Measurements from ENCODE around the gene MZB1. TPM values are rescaled to one million over a fixed set of nuclear protein-coding genes. Genes with fewer than 3 reads are reported as not detected.

MZB1 gene
- total and polyA plus RNA-seq, 5 donors from 2014 or later: 0.39 to 2.2 (median 1.6) TPM

DNA sequence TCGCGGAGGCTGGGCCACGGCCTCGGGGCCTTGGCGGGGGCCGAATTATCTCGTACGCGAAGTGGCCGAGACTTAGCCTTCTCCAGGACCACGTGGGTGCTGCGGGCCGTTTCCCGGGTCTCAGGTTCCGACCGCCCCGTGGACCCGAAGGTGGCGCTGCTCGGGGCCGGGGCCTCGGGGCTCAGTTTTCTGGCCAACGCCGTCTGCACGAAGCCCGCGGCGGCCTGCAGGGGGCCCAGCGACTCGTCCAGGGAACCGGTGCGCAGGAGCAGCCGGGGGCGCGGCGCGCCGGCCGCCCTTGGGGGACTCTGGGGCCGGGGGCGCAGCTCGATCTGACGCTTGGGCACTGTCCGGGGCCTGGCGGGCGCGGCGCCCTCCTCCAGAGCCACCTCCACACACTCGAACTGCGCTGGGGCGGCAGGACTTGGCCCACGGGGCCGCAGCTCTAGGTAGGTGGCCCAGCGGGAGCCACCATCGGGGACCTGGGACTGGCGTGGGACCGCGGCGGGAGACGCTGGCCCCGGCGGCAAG is 4.5 kb upstream of the MZB1 start:
- H3K4me1 ChIP-seq (ENCODE audit: control insufficient read depth, insufficient read depth, low read length, poor library complexity, severe bottlenecking): peaks cover 51% of the 10 kb centered on the region
- no peaks in the 10 kb centered on the region for H3K36me3 ChIP-seq (ENCODE audit: control insufficient read depth, insufficient read depth, low read length)
- ATAC-seq (ENCODE audit: low read depth in 2 of 2) (no peak), DNase-seq (peak; percentile 38 to 78 (median 53))
- no peak overlapping the region for H3K27ac Mint-ChIP-seq
- H3K4me1 Mint-ChIP-seq: peaks cover 0 to 40% (median 26%) of the 10 kb centered on the region in 4 donors
- H3K27me3 Mint-ChIP-seq: peaks cover 4% of the 10 kb centered on the region
- peak overlapping the region; percentile 72 for H3K4me3 ChIP-seq (ENCODE audit: low read depth, low read length)
- peak overlapping the region in 3 of 4 donors; percentile 63 to 91 (median 90) for H3K4me3 Mint-ChIP-seq
- peaks cover 0 to 2% (median 0%) of the 10 kb centered on the region in 7 donors for H3K9me3 Mint-ChIP-seq
- H3K27ac ChIP-seq (ENCODE audit: insufficient read depth, low read length, poor library complexity, severe bottlenecking): no peak overlapping the region
- no peaks in the 10 kb centered on the region for H3K36me3 Mint-ChIP-seq
- H3K9me3 ChIP-seq (ENCODE audit: control insufficient read depth in 2 of 2, low read length in 2 of 2): no peaks in the 10 kb centered on the region
- no peaks in the 10 kb centered on the region for H3K27me3 ChIP-seq (ENCODE audit: control insufficient read depth, insufficient read depth, low read length)

DNA sequence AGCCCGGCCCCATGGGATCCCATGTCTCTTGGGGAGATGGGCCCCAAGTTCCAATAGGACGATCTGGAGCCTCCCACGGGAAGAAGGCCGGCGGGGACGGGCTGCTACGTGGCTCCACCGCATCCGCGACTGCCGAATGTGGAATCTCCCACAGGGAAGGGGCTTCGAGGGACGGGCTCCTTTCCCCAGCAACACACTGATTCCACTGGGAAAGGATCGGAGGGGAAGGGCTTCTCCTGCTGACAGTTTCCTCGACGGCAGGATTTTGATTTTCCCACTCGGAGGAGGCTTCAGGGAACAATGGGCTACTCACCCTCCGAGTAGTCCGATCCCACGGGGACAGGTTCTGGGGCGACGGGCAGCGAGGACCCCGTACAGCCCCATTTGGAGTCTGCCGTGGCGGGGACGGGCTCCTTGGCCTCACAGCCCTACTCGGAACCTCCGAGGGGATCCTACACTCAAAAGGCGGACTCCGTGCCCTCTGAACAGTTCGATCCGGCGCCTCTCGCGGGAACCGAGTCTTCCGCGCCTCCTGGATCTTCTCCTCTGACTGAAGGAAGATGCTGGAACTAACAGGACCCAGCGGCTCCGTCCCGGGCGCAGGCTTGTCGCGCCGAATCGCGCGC is 3.9 kb upstream of the MZB1 start:
- Mint-ChIP-seq H3K27ac (peak overlapping the region in 2 of 3 donors; percentile 36 to 83), H3K9me3 (peaks cover 0 to 2% (median 0%) of the 10 kb centered on the region in 7 donors), H3K4me3 (peak overlapping the region; percentile 90 to 97 (median 93)), H3K27me3 (peaks cover 4% of the 10 kb centered on the region), H3K36me3 (no peaks in the 10 kb centered on the region), H3K4me1 (peaks cover 0 to 45% (median 26%) of the 10 kb centered on the region in 4 donors)
- no peak for DNase-seq
- H3K27ac ChIP-seq (ENCODE audit: insufficient read depth, low read length, poor library complexity, severe bottlenecking): no peak overlapping the region
- H3K36me3 ChIP-seq (ENCODE audit: control insufficient read depth, insufficient read depth, low read length): no peaks in the 10 kb centered on the region
- H3K4me3 ChIP-seq (ENCODE audit: low read depth, low read length): peak overlapping the region; percentile 72
- no peaks in the 10 kb centered on the region for H3K9me3 ChIP-seq (ENCODE audit: control insufficient read depth in 2 of 2, low read length in 2 of 2)
- no peak for ATAC-seq (ENCODE audit: low read depth in 2 of 2)
- H3K4me1 ChIP-seq (ENCODE audit: control insufficient read depth, insufficient read depth, low read length, poor library complexity, severe bottlenecking): peaks cover 53% of the 10 kb centered on the region
- no peaks in the 10 kb centered on the region for H3K27me3 ChIP-seq (ENCODE audit: control insufficient read depth, insufficient read depth, low read length)

DNA sequence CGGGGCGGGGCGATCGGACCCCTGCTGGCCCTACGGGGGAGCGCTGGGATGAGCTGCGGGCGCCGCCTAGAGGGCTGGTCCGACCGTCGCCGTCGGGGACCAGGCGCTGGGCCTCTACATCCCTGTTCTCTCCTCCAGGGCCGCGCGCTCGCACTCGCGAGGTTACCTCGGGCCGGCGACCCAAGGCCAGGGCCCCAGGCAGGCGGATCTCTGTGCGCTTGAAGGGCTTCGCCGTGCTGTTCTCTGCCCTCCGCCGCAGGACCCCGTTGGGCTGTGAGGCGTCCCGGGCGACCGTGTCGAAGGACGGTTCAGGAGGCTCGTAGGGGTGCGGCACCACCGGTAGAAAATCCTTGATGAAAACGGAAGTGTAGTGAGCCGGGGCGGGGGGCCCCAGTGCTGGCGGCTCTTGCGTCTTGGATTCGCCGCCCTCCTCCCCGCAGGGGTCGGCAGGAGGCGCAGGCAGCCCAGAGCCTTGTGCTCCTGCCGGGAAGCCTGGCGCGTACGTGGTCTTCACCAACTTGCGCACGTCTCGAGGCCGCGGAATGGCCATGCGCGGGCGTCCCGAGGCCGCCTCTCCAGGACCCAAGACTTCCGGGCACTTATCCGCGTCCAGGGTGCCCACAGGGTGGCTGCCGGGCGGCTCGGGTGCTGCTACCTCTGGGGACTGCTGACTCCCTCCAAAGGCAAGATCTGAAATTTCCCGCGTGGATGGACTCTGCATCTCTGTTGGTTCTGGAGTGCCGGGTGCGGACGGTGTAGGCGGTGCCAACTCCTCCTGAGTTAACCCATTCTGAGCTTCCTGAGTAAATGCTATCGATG is 3.2 kb upstream of the MZB1 start:
- Histone ChIP-seq H3K27me3 (ENCODE audit: control insufficient read depth, insufficient read depth, low read length) (no peaks in the 10 kb centered on the region), H3K36me3 (ENCODE audit: control insufficient read depth, insufficient read depth, low read length) (no peaks in the 10 kb centered on the region), H3K4me1 (ENCODE audit: control insufficient read depth, insufficient read depth, low read length, poor library complexity, severe bottlenecking) (peaks cover 53% of the 10 kb centered on the region), H3K27ac (ENCODE audit: insufficient read depth, low read length, poor library complexity, severe bottlenecking) (peak overlapping the region; percentile 61), H3K4me3 (ENCODE audit: low read depth, low read length) (peak overlapping the region; percentile 72), H3K9me3 (ENCODE audit: control insufficient read depth in 2 of 2, low read length in 2 of 2) (no peaks in the 10 kb centered on the region)
- Mint-ChIP-seq H3K27me3 (peaks cover 4% of the 10 kb centered on the region), H3K9me3 (peaks cover 0 to 2% (median 0%) of the 10 kb centered on the region in 7 donors), H3K36me3 (no peaks in the 10 kb centered on the region), H3K27ac (peak overlapping the region; percentile 63 to 86 (median 83)), H3K4me3 (peak overlapping the region; percentile 90 to 97 (median 93)), H3K4me1 (peaks cover 0 to 47% (median 26%) of the 10 kb centered on the region in 4 donors)
- DNase-seq (peak; percentile 70 to 90 (median 72)), ATAC-seq (ENCODE audit: low read depth in 2 of 2) (peak; percentile 73 to 75)

DNA sequence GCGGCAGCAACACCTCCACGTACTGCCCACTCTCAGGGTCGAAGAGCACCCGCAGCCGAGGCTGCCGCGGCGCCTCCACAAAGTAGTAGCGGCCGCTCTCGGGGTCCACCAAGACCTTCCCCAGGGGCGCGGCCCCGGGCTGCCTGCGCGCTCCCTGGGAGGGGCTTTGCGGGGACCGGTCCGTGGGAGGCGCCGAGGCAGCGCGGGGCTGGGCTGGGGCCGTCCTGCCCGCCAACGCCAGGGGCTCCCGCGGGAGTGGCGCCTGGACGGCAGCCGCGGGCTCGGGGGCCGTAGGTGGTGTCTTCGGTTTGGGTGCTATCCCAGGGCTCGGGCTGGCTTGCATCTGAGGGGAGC is 2.6 kb upstream of the MZB1 start:
- ATAC-seq (ENCODE audit: low read depth in 2 of 2): peak in 1 of 2 donors; percentile 16
- H3K4me1 Mint-ChIP-seq: peaks cover 0 to 47% (median 26%) of the 10 kb centered on the region in 4 donors
- H3K36me3 ChIP-seq (ENCODE audit: control insufficient read depth, insufficient read depth, low read length): no peaks in the 10 kb centered on the region
- H3K36me3 Mint-ChIP-seq: no peaks in the 10 kb centered on the region
- H3K27me3 ChIP-seq (ENCODE audit: control insufficient read depth, insufficient read depth, low read length): no peaks in the 10 kb centered on the region
- no peak for DNase-seq
- H3K27ac ChIP-seq (ENCODE audit: insufficient read depth, low read length, poor library complexity, severe bottlenecking): peak overlapping the region; percentile 61
- no peak overlapping the region for H3K4me3 ChIP-seq (ENCODE audit: low read depth, low read length)
- peak overlapping the region; percentile 90 to 97 (median 93) for H3K4me3 Mint-ChIP-seq
- H3K27ac Mint-ChIP-seq: peak overlapping the region in 2 of 3 donors; percentile 83 to 89
- peaks cover 0 to 2% (median 0%) of the 10 kb centered on the region in 7 donors for H3K9me3 Mint-ChIP-seq
- H3K27me3 Mint-ChIP-seq: peaks cover 4% of the 10 kb centered on the region
- no peaks in the 10 kb centered on the region for H3K9me3 ChIP-seq (ENCODE audit: control insufficient read depth in 2 of 2, low read length in 2 of 2)
- H3K4me1 ChIP-seq (ENCODE audit: control insufficient read depth, insufficient read depth, low read length, poor library complexity, severe bottlenecking): peaks cover 53% of the 10 kb centered on the region

DNA sequence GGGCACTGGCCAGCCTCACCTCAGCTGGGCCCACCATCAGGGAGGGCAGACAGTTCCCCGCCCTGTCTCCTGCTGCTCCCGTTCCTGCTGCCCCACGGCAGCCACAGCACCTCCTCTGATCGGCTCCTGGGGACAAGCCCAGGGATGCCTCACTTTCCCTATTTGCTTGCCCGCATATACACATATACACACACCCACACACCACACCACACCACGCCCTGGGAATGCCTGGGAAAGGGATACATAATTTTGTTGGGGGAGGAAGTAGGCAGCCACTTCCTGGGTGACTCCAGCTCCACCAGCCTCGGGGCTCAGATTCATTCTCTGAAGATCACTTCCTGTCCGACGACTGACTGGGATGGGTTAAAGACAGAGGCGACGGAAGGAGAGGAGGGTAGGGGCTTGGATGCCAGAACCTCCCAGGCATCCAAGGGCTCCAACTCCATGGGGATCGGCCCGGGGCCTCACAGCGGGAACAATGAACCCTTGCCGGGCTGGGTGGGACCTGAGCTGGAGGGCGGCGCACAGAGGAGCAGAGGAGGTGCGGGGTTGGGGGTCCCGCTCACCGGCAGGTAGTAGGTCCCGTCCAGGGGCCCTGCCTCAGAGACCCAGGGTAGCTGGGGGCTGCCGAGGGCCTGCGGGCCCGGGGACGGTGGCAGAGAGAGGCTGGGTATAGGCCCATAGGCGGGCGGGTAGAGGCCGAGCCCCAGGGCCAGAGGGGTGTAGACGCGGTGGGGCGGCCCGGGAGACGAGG is 2.0 kb upstream of the MZB1 start:
- Mint-ChIP-seq H3K27ac (peak overlapping the region; percentile 84 to 95 (median 89)), H3K27me3 (no peaks in the 10 kb centered on the region), H3K36me3 (no peaks in the 10 kb centered on the region), H3K9me3 (peaks cover 0 to 2% (median 0%) of the 10 kb centered on the region in 7 donors), H3K4me3 (peak overlapping the region; percentile 83 to 95 (median 92)), H3K4me1 (peaks cover 0 to 47% (median 22%) of the 10 kb centered on the region in 4 donors)
- Histone ChIP-seq H3K4me3 (ENCODE audit: low read depth, low read length) (no peak overlapping the region), H3K27me3 (ENCODE audit: control insufficient read depth, insufficient read depth, low read length) (no peaks in the 10 kb centered on the region), H3K27ac (ENCODE audit: insufficient read depth, low read length, poor library complexity, severe bottlenecking) (peak overlapping the region; percentile 61), H3K36me3 (ENCODE audit: control insufficient read depth, insufficient read depth, low read length) (no peaks in the 10 kb centered on the region), H3K9me3 (ENCODE audit: control insufficient read depth in 2 of 2, low read length in 2 of 2) (no peaks in the 10 kb centered on the region), H3K4me1 (ENCODE audit: control insufficient read depth, insufficient read depth, low read length, poor library complexity, severe bottlenecking) (peaks cover 53% of the 10 kb centered on the region)
- ATAC-seq (ENCODE audit: low read depth in 2 of 2) (no peak), DNase-seq (peak in 1 of 3 donors; percentile 72)

DNA sequence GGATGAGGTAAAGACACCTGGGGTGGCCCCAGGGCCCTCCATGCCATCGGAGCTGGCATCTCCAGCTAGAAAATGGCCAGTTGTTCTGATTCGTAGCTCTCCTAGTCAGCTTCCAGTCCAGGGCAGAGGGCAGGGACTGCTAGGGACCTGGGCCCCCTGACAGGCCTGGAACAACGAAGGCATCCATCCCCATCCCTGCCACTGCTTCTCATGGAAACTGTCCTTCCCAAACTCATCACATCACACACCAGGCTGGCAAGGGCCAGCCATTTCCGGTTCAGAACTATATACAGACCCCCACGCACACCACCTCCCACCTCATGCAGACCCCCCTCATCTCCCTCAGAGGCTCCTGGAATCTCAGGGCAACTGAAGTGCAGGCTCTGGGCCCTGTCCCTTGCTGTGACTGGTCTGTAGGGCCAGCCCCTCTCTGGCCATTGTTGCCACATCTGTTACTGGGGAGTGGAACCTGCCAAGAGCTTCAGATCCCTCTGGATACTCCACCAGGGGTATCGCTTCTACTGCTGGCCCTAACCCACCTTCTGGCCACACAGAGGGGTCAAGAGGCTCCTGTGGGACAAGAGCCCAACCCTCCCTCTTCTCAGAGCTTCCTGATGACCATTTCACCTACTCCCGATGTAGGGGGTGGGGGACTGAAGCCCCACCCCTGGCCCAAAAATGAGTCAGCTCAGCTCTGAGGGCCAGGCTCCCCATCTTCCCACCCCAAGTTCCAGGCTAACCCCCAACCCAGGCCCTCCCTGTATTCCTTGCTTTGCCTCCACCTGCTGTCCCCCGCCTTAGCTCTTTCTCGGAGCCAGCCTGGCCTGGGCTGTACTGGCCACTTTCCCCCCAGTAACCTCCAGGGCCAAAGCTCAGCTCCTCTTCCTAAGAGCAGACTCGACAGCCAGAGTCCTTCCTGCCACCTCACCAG is 1.2 kb upstream of the MZB1 start:
- H3K27ac Mint-ChIP-seq: peak overlapping the region; percentile 84 to 95 (median 89)
- peaks cover 0 to 1% (median 0%) of the 10 kb centered on the region in 7 donors for H3K9me3 Mint-ChIP-seq
- H3K36me3 Mint-ChIP-seq: no peaks in the 10 kb centered on the region
- H3K9me3 ChIP-seq (ENCODE audit: control insufficient read depth in 2 of 2, low read length in 2 of 2): no peaks in the 10 kb centered on the region
- peak overlapping the region; percentile 83 to 95 (median 92) for H3K4me3 Mint-ChIP-seq
- no peaks in the 10 kb centered on the region for H3K27me3 Mint-ChIP-seq
- peaks cover 0 to 52% (median 22%) of the 10 kb centered on the region in 4 donors for H3K4me1 Mint-ChIP-seq
- H3K4me3 ChIP-seq (ENCODE audit: low read depth, low read length): peak overlapping the region; percentile 7
- no peak for ATAC-seq (ENCODE audit: low read depth in 2 of 2)
- H3K4me1 ChIP-seq (ENCODE audit: control insufficient read depth, insufficient read depth, low read length, poor library complexity, severe bottlenecking): peaks cover 53% of the 10 kb centered on the region
- H3K27me3 ChIP-seq (ENCODE audit: control insufficient read depth, insufficient read depth, low read length): no peaks in the 10 kb centered on the region
- no peak for DNase-seq
- no peaks in the 10 kb centered on the region for H3K36me3 ChIP-seq (ENCODE audit: control insufficient read depth, insufficient read depth, low read length)
- H3K27ac ChIP-seq (ENCODE audit: insufficient read depth, low read length, poor library complexity, severe bottlenecking): peak overlapping the region; percentile 65

Data from CD4-positive, CD25-positive, alpha-beta regulatory T cell (primary cell).